NCI-H2171 (cell line): ENCODE results near the gene APBA2.

Source experiments
- DNase-seq: peaks from one replicate; lab custom pipeline; 2025; lab: John Stamatoyannopoulos, UW

APBA2 gene

GRCh38 chr15:28984421-28985315 lies 98.9 kb downstream of the APBA2 start:
- DNase-seq, result no peak

GRCh38 chr15:28985316-28985645 lies 99.5 kb downstream of the APBA2 start:
- DNase-seq, result no peak

- DNase-seq, result no peak
These were observed 99.9 kb downstream of the APBA2 start for GRCh38 chr15:28985691-28986090.

GRCh38 chr15:28986108-28986507 lies 100.3 kb downstream of the APBA2 start:
- no peak for DNase-seq

GRCh38 chr15:28986726-28987125 lies 101.0 kb downstream of the APBA2 start:
- DNase-seq, result no peak

GRCh38 chr15:28987337-28987736 lies 101.6 kb downstream of the APBA2 start:
- no peak for DNase-seq

- peak; percentile 4 for DNase-seq
These were observed 103.6 kb downstream of the APBA2 start for GRCh38 chr15:28989239-28989830.

- no peak for DNase-seq
These were observed 104.1 kb downstream of the APBA2 start for GRCh38 chr15:28989896-28990295.

GRCh38 chr15:28990390-28990789 lies 104.6 kb downstream of the APBA2 start:
- DNase-seq, result no peak

- no peak for DNase-seq
These were observed 105.7 kb downstream of the APBA2 start for GRCh38 chr15:28991236-28992171.

- no peak for DNase-seq
These were observed 106.6 kb downstream of the APBA2 start for GRCh38 chr15:28992336-28992864.

GRCh38 chr15:28993051-28993719 lies 107.4 kb downstream of the APBA2 start:
- no peak for DNase-seq

GRCh38 chr15:28993720-28994053 lies 107.9 kb downstream of the APBA2 start:
- DNase-seq, result no peak

GRCh38 chr15:28994142-28994830 lies 108.5 kb downstream of the APBA2 start:
- no peak for DNase-seq

GRCh38 chr15:28994831-28995596 lies 109.2 kb downstream of the APBA2 start:
- no peak for DNase-seq

- no peak for DNase-seq
These were observed 109.9 kb downstream of the APBA2 start for GRCh38 chr15:28995705-28996104.

GRCh38 chr15:28996289-28996688 lies 110.5 kb downstream of the APBA2 start:
- DNase-seq, result no peak

GRCh38 chr15:28996953-28997352 lies 111.2 kb downstream of the APBA2 start:
- DNase-seq, result no peak

GRCh38 chr15:28997791-28998190 lies 112.0 kb downstream of the APBA2 start:
- DNase-seq, result no peak

GRCh38 chr15:28998511-28998910 lies 112.7 kb downstream of the APBA2 start:
- DNase-seq, result no peak
